Activated CD4-positive, CD25-positive, alpha-beta regulatory T cell (primary cell): ENCODE measurements around the gene METTL16.
"Not testable (repeated sequence)": the region's sequence is repeated elsewhere in the genome, so short reads cannot be mapped to it uniquely, and the experiment has no call there.

Experiments used
- DNase-seq, 4 experiments: peaks; one replicate each; lab custom pipeline; 2025; lab: John Stamatoyannopoulos, UW

METTL16 gene

GRCh38 chr17:2502871-2503580 lies 8.7 kb downstream of the METTL16 start:
- no peak for DNase-seq

GRCh38 chr17:2500446-2500845 lies 11.2 kb downstream of the METTL16 start:
- DNase-seq: no peak

GRCh38 chr17:2489286-2489685 lies 22.4 kb downstream of the METTL16 start:
- not testable (repeated sequence) for DNase-seq

GRCh38 chr17:2487306-2487705 lies 24.4 kb downstream of the METTL16 start:
- DNase-seq: no peak

GRCh38 chr17:2486709-2487108 lies 25.0 kb downstream of the METTL16 start:
- not testable (repeated sequence) for DNase-seq

GRCh38 chr17:2485970-2486369 lies 25.7 kb downstream of the METTL16 start:
- no peak for DNase-seq

- DNase-seq: no peak
These were observed 26.1 kb downstream of the METTL16 start for GRCh38 chr17:2485543-2485942.

GRCh38 chr17:2484876-2485275 lies 26.8 kb downstream of the METTL16 start:
- no peak for DNase-seq

GRCh38 chr17:2483084-2483483 lies 28.6 kb downstream of the METTL16 start:
- DNase-seq: no peak

GRCh38 chr17:2482218-2482617 lies 29.5 kb downstream of the METTL16 start:
- no peak for DNase-seq

GRCh38 chr17:2481760-2482159 lies 29.9 kb downstream of the METTL16 start:
- no peak for DNase-seq

GRCh38 chr17:2478458-2478857 lies 33.2 kb downstream of the METTL16 start:
- DNase-seq: no peak

GRCh38 chr17:2475056-2475455 lies 36.6 kb downstream of the METTL16 start:
- DNase-seq: no peak

GRCh38 chr17:2474371-2474770 lies 37.3 kb downstream of the METTL16 start:
- DNase-seq: no peak

GRCh38 chr17:2468270-2468669 lies 43.4 kb downstream of the METTL16 start:
- no peak for DNase-seq

- DNase-seq: no peak
These were observed 44.8 kb downstream of the METTL16 start for GRCh38 chr17:2466931-2467330.

GRCh38 chr17:2462481-2462880 lies 49.2 kb downstream of the METTL16 start:
- DNase-seq: no peak

- no peak for DNase-seq
These were observed 51.8 kb downstream of the METTL16 start for GRCh38 chr17:2459917-2460271.

- no peak for DNase-seq
These were observed 53.8 kb downstream of the METTL16 start for GRCh38 chr17:2457913-2458312.

- no peak for DNase-seq
These were observed 55.2 kb downstream of the METTL16 start for GRCh38 chr17:2456475-2456874.

GRCh38 chr17:2455956-2456355 lies 55.7 kb downstream of the METTL16 start:
- DNase-seq: no peak

GRCh38 chr17:2453866-2454265 lies 57.8 kb downstream of the METTL16 start:
- DNase-seq: no peak

- DNase-seq: no peak
These were observed 58.4 kb downstream of the METTL16 start for GRCh38 chr17:2453325-2453724.

GRCh38 chr17:2452216-2452750 lies 59.4 kb downstream of the METTL16 start:
- no peak for DNase-seq
